ENCODE data around the gene NKAPD1.
"Not testable (repeated sequence)": the region's sequence is repeated elsewhere in the genome, so short reads cannot be mapped to it uniquely, and the experiment has no call there.

NKAPD1 gene, protein sequence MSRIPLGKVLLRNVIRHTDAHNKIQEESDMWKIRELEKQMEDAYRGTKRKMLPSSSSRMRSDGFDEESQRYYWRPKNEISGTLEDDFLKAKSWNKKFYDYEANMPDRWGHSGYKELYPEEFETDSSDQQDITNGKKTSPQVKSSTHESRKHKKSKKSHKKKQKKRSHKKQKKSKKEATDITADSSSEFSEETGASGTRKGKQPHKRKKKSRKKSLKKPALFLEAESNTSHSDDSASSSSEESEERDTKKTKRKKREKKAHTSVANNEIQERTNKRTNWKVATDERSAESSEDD

DNA sequence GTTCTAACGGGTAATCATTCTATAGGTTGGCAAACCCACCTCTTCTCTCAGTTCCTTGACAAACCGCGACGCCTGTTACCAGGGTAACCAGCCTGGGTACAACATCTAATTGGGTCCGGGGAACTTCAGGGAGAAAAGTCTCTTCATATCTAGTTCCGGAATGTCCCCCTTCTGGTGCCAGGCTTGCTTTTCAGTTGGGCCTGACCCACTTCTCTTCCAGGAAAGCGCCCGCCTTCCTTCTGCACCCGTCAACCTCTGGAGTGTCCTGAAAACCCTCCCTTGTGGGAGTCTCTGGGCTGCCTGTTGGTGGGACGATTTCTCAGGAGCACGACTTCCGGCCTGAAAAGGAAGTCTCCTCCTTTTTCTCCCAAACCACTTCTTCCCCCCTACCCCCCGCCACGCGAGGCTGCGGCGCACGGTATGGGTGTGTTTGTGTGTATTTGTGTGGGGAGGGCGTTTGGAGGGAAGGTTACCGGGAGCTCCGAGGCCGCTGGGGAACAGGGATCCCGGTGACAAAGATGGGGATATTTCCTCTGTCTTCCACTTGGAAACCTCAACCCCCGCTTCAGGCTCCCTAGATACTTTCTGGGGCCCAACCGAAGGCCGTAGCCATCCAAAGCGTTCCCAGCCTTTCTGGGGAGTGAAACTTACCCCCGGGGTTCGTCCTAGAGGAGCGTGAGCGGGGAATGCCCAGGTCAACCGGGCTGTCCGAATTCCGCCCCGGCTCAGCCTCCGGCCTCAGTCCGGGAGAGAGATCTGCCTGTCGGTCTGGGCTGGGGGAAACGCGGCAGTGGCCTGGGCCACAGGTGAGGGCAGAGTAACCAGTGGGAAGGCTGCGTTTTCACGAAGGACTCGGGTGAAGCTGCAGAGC is at the start of gene NKAPD1, which contains the start of gene PIH1D2:
Gene NKAPD1 (plus strand): TSS at position 359 of the 871 bp plus-strand sequence. CDS start 1,276 bp downstream, outside the sequence.
Gene PIH1D2 (minus strand): TSS at position 77 of the 871 bp plus-strand sequence. CDS start 843 bp downstream, outside the sequence.
- DNase-seq (ENCODE audit: low spot score): peak; percentile 89

DNA sequence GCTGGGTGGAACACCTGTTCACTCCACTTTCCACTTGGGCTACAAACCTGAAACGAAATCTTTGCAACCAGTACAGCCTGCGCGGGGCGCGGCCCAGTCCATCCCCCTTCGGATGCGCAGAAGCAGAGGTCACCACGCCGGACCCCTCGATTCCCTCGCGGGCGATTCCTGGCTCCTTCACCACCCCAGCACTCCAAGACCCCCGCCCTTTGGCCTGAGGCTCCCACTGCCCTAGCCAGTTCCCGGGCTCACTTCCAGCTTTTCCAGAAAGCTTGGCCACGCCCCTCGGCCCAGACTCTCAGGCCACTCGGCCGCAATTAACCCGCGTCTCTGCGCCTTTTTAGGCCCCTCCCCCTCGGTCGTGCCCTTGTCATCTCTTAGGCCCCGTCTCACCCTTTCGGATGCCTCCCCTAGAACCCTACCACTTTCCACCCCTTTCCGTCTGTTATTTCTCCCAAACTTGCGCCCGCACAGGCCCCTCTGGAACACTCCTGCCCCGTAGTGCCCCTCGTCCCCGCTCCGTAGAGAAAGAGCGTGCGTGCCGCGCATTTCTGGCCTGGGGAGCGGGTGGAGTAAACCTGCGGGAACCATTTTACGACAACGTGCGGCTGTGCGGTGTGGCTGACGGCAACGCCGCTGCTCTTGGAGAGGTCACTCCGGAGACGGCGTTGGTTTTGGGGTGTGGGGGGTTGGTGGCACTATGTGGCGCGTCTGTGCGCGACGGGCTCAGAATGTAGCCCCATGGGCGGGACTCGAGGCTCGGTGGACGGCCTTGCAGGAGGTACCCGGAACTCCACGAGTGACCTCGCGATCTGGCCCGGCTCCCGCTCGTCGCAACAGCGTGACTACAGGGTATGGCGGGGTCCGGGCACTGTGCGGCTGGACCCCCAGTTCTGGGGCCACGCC is 49.1 kb upstream of the NKAPD1 start, which contains the start of gene DLAT:
Gene DLAT (plus strand): TSS at position 636 of the 906 bp plus-strand sequence. CDS start 65 bp downstream, at position 701.
- peak; percentile 92 for DNase-seq (ENCODE audit: low spot score)

DNA sequence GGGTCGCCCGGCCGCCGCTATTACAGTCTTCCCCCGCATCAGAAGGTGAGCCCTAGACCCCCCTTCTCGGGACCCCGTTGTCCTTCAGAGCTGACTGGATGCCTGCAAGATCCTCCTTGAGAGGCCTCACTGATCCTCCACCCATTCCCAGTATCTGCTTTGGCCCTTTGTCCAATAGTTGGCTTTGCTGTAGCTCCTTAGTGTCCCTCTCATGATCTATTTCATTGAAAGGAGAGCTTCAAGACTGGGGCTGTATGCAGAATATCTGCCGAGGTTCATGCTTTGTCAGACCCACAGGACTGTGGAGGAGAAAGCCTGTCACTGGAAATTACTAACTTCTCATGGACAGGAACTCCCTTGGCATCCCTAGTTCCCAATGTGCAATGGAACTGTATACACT is 48.4 kb upstream of the NKAPD1 start:
- DNase-seq (ENCODE audit: low spot score): peak; percentile 44

DNA sequence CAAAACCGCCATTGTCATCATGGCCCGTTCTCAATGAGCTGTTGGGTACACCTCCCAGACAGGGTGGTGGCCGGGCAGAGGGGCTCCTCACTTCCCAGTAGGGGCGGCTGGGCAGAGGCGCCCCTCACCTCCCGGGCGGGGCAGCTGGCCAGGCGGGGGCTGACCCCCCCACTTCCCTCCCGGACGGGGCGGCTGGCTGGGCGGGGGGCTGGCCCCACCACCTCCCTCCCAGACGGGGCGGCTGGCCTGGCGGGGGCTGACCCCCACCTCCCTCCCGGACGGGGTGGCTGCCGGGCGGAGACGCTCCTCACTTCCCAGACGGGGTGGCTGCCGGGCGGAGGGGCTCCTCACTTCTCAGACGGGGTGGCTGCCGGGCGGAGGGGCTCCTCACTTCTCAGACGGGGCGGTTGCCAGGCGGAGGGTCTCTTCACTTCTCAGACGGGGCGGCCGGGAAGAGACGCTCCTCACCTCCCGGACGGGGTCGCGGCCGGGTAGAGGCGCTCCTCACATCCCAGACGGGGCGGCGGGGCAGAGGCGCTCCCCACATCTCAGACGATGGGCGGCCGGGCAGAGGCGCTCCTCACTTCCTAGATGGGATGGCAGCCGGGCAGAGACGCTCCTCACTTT is 47.2 kb upstream of the NKAPD1 start:
- not testable (repeated sequence) for DNase-seq (ENCODE audit: low spot score)

DNA sequence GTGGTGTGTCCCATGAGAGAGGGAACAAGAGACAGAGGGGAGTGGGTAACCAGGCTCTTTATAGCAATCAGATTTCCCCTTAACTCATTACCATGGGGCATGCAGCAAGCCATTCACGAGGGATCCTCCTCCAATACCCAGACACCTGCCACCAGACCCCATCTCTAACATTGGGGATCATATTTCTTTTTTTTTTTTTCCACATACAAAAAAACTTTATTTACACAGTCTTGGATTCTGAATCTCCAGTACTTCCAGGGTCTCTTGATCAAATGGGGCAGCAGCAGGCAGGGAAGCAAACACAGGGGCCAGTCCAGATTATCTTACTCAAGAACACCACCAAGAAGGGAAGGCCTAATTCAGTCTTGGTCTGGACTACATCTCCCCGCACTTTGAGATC is 44.6 kb upstream of the NKAPD1 start:
- DNase-seq (ENCODE audit: low spot score): no peak

DNA sequence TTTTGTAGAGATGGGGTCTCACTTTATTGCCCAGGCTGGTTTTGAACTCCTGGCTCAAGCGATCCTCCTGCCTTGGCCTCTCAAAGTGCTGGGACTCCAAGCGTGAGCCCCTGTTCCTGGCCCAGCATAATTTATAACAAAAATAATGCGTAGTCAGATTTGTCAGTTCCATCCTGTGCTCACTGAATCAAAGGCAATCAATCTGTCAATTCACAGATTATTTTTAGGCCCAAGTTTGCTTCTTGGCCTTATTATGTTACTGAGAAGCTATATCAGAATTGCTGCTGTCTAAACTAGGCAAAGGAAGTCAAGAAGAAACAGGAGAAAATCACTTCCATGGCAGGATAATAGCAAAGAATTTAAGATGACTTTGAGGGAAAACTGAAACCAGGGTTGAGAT is 40.2 kb upstream of the NKAPD1 start:
- no peak for DNase-seq (ENCODE audit: low spot score)

DNA sequence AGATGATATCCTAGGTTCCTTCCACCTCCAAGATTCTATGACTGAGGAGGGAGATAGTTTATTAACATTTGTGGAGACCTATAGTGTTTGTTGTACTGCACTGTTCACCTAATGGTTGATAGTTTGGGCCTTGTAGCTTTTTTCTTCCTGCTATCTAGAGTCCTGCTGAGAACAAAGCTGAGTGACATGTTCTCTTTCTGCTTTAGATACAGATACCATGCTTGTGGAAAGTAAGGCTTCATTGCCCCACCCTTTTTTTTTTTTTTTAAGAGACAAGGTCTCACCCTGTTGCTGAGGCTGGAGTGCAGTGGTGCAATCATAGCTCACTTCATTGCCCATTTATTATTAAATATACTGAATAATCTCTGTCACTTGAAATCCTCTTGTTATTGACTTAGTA is 36.6 kb upstream of the NKAPD1 start:
- DNase-seq (ENCODE audit: low spot score): no peak

DNA sequence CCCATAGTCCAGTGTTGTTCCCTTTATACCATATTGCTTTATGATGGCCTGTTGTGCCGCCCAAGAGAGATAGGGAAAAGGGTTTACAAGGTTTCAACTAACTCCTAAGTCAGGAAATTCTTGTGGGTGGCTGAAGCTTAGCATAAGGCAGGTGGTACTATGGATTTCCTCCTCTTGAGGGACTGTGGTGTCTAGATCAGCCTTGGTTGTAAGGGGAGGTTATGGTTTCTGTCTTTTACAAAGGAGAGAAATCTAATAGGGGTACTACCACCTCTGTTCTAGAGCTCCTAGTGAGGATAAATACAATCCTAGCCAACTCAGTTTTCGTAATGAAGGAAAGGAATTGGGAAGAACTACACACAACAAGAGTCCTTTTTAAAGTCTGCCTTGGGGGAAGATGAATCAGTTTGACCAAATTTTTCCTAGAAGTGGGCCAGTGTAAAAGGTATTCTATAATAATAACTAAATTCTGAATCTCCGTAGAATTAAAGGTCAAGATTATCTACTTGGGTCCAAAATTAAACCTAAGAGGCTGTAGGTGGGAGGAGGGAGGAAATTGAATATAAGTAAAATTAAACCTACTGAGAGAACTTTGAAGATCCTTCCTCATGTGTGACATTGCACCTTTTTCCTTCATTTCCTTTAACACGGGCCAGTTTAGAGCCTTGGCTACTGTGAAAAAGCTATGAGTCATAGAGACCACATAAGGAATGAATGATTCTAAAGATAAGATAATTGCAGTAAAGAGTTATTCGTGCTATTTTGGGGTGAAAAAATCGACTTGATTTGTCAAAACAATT is 31.7 kb upstream of the NKAPD1 start:
- peak; percentile 50 for DNase-seq (ENCODE audit: low spot score)

DNA sequence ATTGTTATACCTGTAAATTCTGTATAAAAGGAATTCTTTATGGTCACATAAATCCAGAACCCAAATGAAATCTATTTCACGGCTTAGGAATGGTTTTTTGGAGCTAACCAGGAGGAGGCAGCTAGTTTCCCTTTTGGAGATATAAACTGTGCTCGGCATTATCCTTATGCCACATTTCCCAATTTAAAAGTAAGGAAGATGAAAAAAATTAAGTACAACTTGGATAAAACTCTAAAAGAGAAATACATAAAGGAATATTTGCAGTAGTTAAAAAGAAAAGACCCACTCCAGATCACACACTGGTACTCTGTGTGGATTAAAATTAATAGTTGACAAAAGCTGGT is 31.2 kb upstream of the NKAPD1 start:
- no peak for DNase-seq (ENCODE audit: low spot score)

DNA sequence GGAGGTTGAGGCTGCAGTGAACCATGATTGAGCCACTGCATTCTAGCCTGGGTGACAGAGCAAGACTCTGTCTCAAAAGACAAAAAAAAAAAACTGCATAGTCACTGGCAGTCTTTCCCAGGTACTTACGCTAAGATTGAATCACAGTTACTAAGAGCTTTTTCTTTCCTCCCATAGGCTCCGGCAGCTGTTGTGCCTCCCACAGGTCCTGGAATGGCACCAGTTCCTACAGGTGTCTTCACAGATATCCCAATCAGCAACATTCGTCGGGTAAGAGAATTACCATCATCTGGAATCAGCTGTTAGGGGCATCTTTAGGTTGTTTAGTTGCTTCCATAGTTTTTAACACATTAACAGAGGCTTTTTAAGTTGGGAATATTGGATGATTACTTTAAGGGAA is 29.1 kb upstream of the NKAPD1 start:
- no peak for DNase-seq (ENCODE audit: low spot score)

DNA sequence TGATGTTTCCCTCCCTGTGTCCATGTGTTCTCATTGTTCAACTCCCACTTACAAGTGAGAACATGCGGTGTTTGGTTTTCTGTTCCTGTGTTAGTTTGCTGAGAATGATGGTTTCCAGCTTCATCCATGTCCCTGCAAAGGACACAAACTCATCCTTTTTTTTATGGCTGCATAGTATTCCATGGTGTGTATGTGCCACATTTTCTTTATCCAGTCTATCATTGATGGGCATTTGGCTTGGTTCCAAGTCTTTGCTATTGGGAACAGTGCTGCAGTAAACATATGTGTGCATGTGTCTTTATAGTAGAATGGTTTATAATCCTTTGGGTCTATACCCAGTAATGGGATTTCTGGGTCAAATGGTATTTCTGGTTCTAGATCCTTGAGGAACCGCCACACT is 27.5 kb upstream of the NKAPD1 start:
- not testable (repeated sequence) for DNase-seq (ENCODE audit: low spot score)

DNA sequence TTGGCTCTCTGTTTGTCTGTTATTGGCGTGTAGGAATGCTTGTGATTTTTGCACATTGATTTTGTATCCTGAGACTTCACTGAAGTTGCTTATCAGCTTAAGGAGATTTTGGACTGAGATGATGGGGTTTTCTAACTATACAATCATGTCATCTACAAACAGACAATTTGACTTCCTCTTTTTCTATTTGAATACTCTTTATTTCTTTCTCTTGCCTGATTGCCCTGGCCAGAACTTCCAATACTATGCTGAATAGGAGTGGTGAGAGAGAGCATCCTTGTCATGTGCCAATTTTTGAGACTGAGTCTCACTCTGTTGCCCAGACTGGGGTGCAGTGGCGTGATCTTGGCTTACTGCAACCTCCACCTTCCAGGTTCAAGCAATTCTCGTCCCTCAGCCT is 25.8 kb upstream of the NKAPD1 start:
- not testable (repeated sequence) for DNase-seq (ENCODE audit: low spot score)

DNA sequence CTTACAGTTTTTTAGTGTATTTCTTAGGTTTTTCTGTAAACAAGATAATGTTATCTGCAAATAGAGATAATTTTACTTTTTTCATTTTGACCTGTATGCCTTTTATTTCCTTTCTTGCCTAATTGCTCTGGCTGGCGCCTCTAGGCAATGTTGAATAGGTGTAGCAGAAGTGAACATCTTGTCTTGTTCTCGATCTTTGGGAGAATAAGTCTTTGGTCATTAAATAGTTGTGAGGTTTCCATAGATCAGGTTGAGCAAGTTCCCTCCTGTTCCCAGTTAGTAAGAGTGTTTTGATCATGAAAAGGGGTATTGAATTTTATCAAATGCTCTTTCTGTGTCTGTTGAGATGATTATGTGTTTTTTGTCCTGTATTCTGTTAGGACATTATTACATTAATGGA is 24.3 kb upstream of the NKAPD1 start:
- DNase-seq (ENCODE audit: low spot score): no peak

DNA sequence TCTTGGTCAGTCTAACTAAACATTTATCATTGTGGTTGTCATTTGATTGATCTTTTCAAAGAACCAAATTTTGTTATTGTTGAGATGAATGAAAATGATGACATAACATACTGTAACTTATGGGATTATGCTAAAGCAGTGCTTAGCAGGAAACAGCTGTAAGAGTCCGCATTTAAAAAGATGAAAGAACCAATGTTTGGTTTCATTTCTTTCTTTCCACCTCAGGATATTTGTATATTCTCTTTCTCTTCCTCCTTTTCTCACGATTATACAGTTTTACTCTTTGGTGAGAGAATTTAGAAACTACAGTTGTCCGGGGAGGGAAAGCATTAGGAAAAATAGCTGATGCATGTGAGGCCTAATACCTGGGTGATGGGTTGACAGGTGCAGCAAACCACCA is 23.4 kb upstream of the NKAPD1 start:
- DNase-seq (ENCODE audit: low spot score): no peak

DNA sequence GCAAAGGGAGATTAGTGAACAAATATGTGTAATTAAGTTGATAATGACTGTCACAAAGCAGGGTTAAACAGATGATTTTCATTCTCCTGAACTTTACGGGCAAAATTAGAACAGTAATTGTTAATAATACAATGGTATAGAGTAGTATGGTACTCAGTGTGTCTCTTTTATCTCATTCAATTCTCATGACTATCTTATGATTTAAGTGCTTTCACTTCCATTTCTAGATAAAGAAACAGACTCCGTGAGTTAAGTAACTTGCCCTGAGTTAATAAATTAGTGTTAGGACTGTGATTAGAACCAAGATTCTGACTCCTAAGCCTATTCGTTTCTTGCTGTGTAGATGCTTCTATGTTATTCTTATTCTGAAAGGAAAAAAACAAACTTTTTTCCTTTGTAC is 22.3 kb upstream of the NKAPD1 start:
- no peak for DNase-seq (ENCODE audit: low spot score)

DNA sequence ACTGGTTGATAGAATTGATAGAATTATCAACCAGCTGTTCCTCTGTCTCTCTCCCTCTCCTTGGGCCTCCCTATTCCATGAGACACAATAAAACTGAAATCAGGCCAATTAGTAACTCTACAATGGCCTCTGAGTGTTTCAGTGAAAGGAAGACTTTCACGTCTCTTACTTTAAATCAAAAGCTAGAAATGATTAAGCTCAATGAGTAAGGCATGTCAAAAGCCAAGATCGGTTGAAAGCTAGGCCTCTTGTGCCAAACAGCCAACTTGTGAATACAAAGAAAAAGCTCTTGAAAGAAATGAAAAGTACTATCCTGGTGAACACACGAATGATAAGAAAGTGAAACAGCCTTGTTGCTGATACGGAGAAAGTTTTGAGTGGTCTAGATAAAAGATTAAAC is 16.9 kb upstream of the NKAPD1 start:
- DNase-seq (ENCODE audit: low spot score): no peak

DNA sequence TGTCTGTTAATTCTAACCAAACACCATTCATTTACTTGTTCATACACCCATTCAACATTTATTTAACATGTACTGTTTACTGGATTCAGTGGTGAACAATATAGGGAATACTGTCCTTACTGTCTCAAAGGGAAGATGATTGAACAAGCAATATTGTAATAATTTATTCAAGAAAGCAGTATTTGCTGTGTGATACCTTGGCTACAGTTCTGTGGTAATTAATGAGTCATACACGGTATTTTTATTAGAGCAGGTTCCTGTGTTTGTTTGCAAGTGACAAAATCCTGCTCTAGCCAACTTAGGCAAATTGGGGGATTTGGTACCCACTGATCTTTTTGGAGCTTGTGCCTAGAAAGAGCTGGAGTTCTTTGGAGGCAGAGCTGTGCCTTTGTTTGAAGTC is 16.0 kb upstream of the NKAPD1 start:
- no peak for DNase-seq (ENCODE audit: low spot score)

DNA sequence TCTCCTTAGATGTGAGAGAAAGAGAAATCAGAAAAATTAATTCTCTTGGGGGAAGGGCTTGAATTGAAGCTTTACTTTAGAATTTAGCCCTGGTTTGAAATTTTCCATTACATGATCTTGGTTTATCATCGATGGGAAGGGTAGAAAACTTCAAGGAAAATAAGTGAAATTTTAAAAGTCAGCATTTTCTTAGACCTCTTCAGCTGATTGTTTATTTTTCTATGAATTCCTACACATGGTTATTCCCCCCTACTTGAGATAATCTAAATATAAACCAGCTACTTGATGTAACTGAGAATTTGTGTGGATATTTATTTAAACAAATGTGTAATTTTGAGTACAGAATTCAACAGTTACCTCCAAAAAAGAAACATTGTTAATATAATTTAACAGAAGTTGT is 11.2 kb upstream of the NKAPD1 start:
- DNase-seq (ENCODE audit: low spot score): no peak

DNA sequence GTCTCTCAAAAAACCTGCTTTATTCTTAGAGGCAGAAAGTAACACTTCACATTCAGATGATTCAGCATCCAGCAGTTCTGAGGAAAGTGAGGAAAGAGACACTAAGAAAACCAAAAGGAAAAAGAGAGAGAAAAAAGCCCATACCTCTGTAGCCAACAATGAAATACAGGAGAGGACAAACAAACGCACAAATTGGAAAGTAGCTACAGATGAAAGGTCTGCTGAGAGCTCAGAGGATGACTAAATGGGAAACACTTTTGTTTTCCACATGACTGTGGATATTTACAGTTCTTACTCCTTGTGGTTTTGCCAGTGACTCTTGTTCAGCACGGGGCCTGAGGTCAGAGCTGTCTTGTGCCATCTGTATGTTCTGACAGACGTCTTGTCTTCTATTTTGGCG is 8.6 kb downstream of the NKAPD1 start:
- DNase-seq (ENCODE audit: low spot score): peak; percentile 37

DNA sequence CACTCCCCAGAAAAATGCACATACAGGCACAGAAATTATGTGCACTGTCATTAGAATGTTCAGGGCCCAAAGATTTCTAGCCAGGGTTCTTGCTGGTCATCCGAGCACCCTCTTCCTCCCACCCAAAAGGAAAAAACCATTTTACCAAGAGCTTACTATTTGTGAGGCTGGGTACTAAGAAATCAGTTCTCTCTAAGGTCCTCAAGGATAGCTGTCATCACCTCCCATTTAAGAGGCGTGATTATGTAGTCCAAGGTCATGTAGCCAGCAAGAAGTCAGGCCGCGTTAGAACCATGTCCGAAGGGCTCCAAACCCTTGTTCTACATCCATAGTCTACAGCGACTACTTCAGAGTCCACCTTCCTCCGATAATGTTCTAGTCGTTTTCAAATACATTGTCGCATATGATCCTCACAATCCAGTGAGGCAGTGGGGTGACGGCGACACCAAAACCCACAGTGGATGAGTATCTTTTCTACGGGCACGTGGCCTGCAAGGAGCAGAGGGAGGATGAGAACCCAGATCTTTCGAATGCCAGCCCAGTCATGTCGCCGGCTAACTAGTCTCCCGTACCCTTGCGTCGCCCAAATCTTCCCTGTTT is 11.8 kb downstream of the NKAPD1 start:
- DNase-seq (ENCODE audit: low spot score): peak; percentile 48

All from GM03348 (cell line).